OCI-LY1 (cell line): ENCODE results near the gene LPCAT4.
"Not testable (repeated sequence)": the region's sequence is repeated elsewhere in the genome, so short reads cannot be mapped to it uniquely, and the experiment has no call there.

ENCODE experiments used
- H2AFZ ChIP-seq: fragments of 200-600 bp; sonication (generic), shearing (Covaris generic); 2 replicates; pipeline ENCODE4 v1.6.0; 2014; ENCODE audit warnings: antibody characterized with exemption, mild to moderate bottlenecking, low read length
- H3F3A ChIP-seq: fragments of 200-600 bp; sonication (generic), shearing (Covaris generic); 2 replicates; pipeline ENCODE4 v1.6.0; 2014; ENCODE audit warnings: mild to moderate bottlenecking, antibody characterized with exemption, low read length, moderate library complexity; ENCODE audit not compliant: insufficient read depth
- H3K27ac ChIP-seq: fragments of 200-600 bp; sonication (generic); 2 replicates; pipeline ENCODE4 v1.5.1; 2014; ENCODE audit warnings: low read length, mixed run types, mild to moderate bottlenecking, low read depth; ENCODE audit not compliant: poor library complexity, severe bottlenecking
- H3K27me3 ChIP-seq: fragments of 200-600 bp; sonication (generic); 2 replicates; pipeline ENCODE4 v1.6.0; 2014; ENCODE audit warnings: antibody characterized with exemption, mild to moderate bottlenecking, low read length, moderate library complexity; ENCODE audit not compliant: insufficient read depth
- H3K36me3 ChIP-seq: fragments of 200-600 bp; sonication (generic); 2 replicates; pipeline ENCODE4 v1.6.1; 2014; ENCODE audit warnings: mild to moderate bottlenecking, antibody characterized with exemption, low read length, moderate library complexity, mixed read lengths; ENCODE audit not compliant: insufficient read depth
- H3K4me1 ChIP-seq: fragments of 200-600 bp; sonication (generic); 2 replicates; pipeline ENCODE4 v1.5.1; 2014; ENCODE audit warnings: mild to moderate bottlenecking, low read length, moderate library complexity; ENCODE audit not compliant: insufficient read depth, severe bottlenecking
- H3K4me2 ChIP-seq: fragments of 200-600 bp; sonication (generic), shearing (Covaris generic); 2 replicates; pipeline ENCODE4 v1.6.1; 2014; ENCODE audit warnings: low read length
- H3K4me3 ChIP-seq: fragments of 200-600 bp; sonication (generic); 2 replicates; pipeline ENCODE4 v1.5.1; 2014; ENCODE audit warnings: low read length, low read depth, mild to moderate bottlenecking, mixed read lengths; ENCODE audit not compliant: poor library complexity, severe bottlenecking
- H3K79me2 ChIP-seq: fragments of 200-600 bp; shearing (Covaris generic); 2 replicates; pipeline ENCODE4 v1.6.1; 2016; ENCODE audit warnings: mixed run types, low read length, mixed read lengths; ENCODE audit not compliant: insufficient read depth
- H3K9ac ChIP-seq: fragments of 200-600 bp; sonication (generic), shearing (Covaris generic); 2 replicates; pipeline ENCODE4 v1.6.1; 2014; ENCODE audit warnings: mild to moderate bottlenecking, low read length, mixed read lengths
- H3K9me2 ChIP-seq: fragments of 200-600 bp; sonication (generic), shearing (Covaris generic); 2 replicates; pipeline ENCODE4 v1.6.1; 2014; ENCODE audit warnings: low read depth, mild to moderate bottlenecking, low read length, mixed read lengths
- H3K9me3 ChIP-seq: fragments of 200-600 bp; shearing (Covaris generic); 2 replicates; pipeline ENCODE4 v1.6.1; 2014; ENCODE audit warnings: low read length, mixed read lengths
- H4K20me1 ChIP-seq: fragments of 200-600 bp; sonication (generic), shearing (Covaris generic); 2 replicates; pipeline ENCODE4 v1.6.0; 2016; ENCODE audit warnings: mild to moderate bottlenecking, low read length; ENCODE audit not compliant: insufficient read depth
- CTCF ChIP-seq: fragments of 200-600 bp; sonication (generic), shearing (Covaris generic); IDR thresholded peaks from 2 replicates; pipeline ENCODE4 v1.5.1; 2017; ENCODE audit warnings: mild to moderate bottlenecking, antibody characterized with exemption, low read length, moderate library complexity, mixed read lengths
- EZH2 ChIP-seq: fragments of 200-600 bp; sonication (generic), shearing (Covaris generic); IDR thresholded peaks from 2 replicates; pipeline ENCODE4 v1.8.0; 2017; ENCODE audit warnings: borderline replicate concordance, mixed run types, mild to moderate bottlenecking, antibody characterized with exemption, low read length, moderate library complexity, mixed read lengths

Gene LPCAT4

GRCh38 chr15:34348735-34349300 lies 18.2 kb downstream of the LPCAT4 start:
- no peak overlapping the region for H3K27ac ChIP-seq
- H4K20me1 ChIP-seq, result no peaks in the 10 kb centered on the region
- H3K36me3 ChIP-seq, result no peaks in the 10 kb centered on the region
- H3K9me2 ChIP-seq, result no peaks in the 10 kb centered on the region
- H3K27me3 ChIP-seq, result peaks cover 5% of the 10 kb centered on the region; the same call in 1 of the 2 replicates
- no peak overlapping the region for H3K4me3 ChIP-seq
- no peaks in the 10 kb centered on the region for H3F3A ChIP-seq
- no peaks in the 10 kb centered on the region for H3K4me1 ChIP-seq
- H3K9ac ChIP-seq, result no peak overlapping the region
- H3K4me2 ChIP-seq, result no peak overlapping the region
- TF ChIP-seq CTCF (no peak), EZH2 (no peak)
- no peaks in the 10 kb centered on the region for H3K9me3 ChIP-seq
- H2AFZ ChIP-seq, result no peak overlapping the region
- no peaks in the 10 kb centered on the region for H3K79me2 ChIP-seq

GRCh38 chr15:34347951-34348638 lies 18.9 kb downstream of the LPCAT4 start:
- Histone ChIP-seq H3K36me3 (no peaks in the 10 kb centered on the region), H3K79me2 (no peaks in the 10 kb centered on the region), H3K27ac (no peak overlapping the region), H3K4me2 (no peak overlapping the region), H2AFZ (no peak overlapping the region), H3K4me3 (no peak overlapping the region), H3K27me3 (peaks cover 5% of the 10 kb centered on the region; the same call in 1 of the 2 replicates), H3F3A (no peaks in the 10 kb centered on the region), H3K4me1 (no peaks in the 10 kb centered on the region), H3K9ac (no peak overlapping the region), H4K20me1 (no peaks in the 10 kb centered on the region), H3K9me3 (no peaks in the 10 kb centered on the region), H3K9me2 (no peaks in the 10 kb centered on the region)
- TF ChIP-seq CTCF, result no peak
- TF ChIP-seq EZH2, result no peak

- Histone ChIP-seq H3K4me2 (peak within 1 kb of the TSS; percentile 36), H2AFZ (peak within 1 kb of the TSS; percentile 95; the same call in 1 of the 2 replicates), H3F3A (0 out of 2 replicates have a peak, but pooled peaks cover 3% of the 10 kb centered on the region), H3K9me2 (no peaks in the 10 kb centered on the region), H3K27ac (peak within 1 kb of the TSS; percentile 37), H4K20me1 (no peaks in the 10 kb centered on the region), H3K79me2 (peaks cover 7% of the 10 kb centered on the region), H3K36me3 (peaks cover 21% of the 10 kb centered on the region), H3K27me3 (peaks cover 1% of the 10 kb centered on the region; the same call in 1 of the 2 replicates), H3K9ac (peak within 1 kb of the TSS; percentile 80), H3K4me3 (peak within 1 kb of the TSS; percentile 79), H3K4me1 (peaks cover 14% of the 10 kb centered on the region), H3K9me3 (no peaks in the 10 kb centered on the region)
- TF ChIP-seq EZH2, result no peak
- peak; percentile 93 for TF ChIP-seq CTCF
These were observed 24.0 kb downstream of the LPCAT4 start, which contains the start of the genes NOP10 and NUTM1 for GRCh38 chr15:34342737-34343575. Gene NOP10, minus strand, starts transcription at chr15:34343136. Its CDS starts 63 bp downstream, at chr15:34343073. Gene NUTM1, plus strand, starts transcription at chr15:34343315. Its CDS starts 382 bp downstream, at chr15:34343697.

- H3K27me3 ChIP-seq, H3K9me3 ChIP-seq, H3K9me2 ChIP-seq, H3K79me2 ChIP-seq, H3F3A ChIP-seq, H4K20me1 ChIP-seq, H2AFZ ChIP-seq: not testable (repeated sequence)
- Histone ChIP-seq H3K36me3 (peaks cover 21% of the 10 kb centered on the region), H3K4me2 (peak overlapping the region; percentile 36), H3K27ac (peak overlapping the region; percentile 37), H3K4me1 (peaks cover 15% of the 10 kb centered on the region), H3K4me3 (peak overlapping the region; percentile 79), H3K9ac (peak overlapping the region; percentile 80)
These were observed 24.7 kb downstream of the LPCAT4 start for GRCh38 chr15:34342213-34342736.
